Mucosa of rectum (tissue), 2 donors: ENCODE measurements around the gene HPCAL1.
A peak's percentile ranks its signal among the peaks of the same experiment; 100 is the strongest.

Source experiments
- H3K27ac ChIP-seq, 2 donors: one replicate each; pipeline ENCODE4 v1.7.0; 2013; ENCODE audit warnings: inconsistent platforms in 2 of 2, low read depth in 2 of 2, low read length in 2 of 2
- H3K27me3 ChIP-seq, 2 donors: one replicate each; pipeline ENCODE4 v1.7.0; 2013; ENCODE audit warnings: low read length in 2 of 2; ENCODE audit not compliant: control insufficient read depth in 2 of 2, insufficient read depth in 2 of 2
- H3K36me3 ChIP-seq, 2 donors: one replicate each; pipeline ENCODE4 v1.7.0; 2013; ENCODE audit warnings: low read length in 2 of 2; ENCODE audit not compliant: control insufficient read depth in 2 of 2, insufficient read depth in 2 of 2
- H3K4me1 ChIP-seq, 2 donors: one replicate each; pipeline ENCODE4 v1.7.0; 2013; ENCODE audit warnings: low read length in 2 of 2, mild to moderate bottlenecking in 1 of 2; ENCODE audit not compliant: control insufficient read depth in 2 of 2, insufficient read depth in 2 of 2
- H3K4me3 ChIP-seq, 2 donors: one replicate each; pipeline ENCODE4 v1.7.0; 2013; ENCODE audit warnings: low read length in 2 of 2
- H3K9ac ChIP-seq, 2 donors: one replicate each; pipeline ENCODE4 v1.7.0; 2013; ENCODE audit warnings: low read length in 2 of 2, low read depth in 1 of 2, mild to moderate bottlenecking in 1 of 2
- H3K9me3 ChIP-seq, 2 donors: one replicate each; pipeline ENCODE4 v1.7.0; 2013; ENCODE audit warnings: low read length in 2 of 2; ENCODE audit not compliant: control insufficient read depth in 2 of 2
- donor health status: healthy.
- donor health status: Normal muscosa, but diverticular disease.

HPCAL1 gene

GRCh38 chr2:10328670-10329579, 26.2 kb downstream of the HPCAL1 start:
- H3K36me3 ChIP-seq, result no peaks in the 10 kb centered on the region
- H3K27me3 ChIP-seq, result no peaks in the 10 kb centered on the region
- H3K27ac ChIP-seq, result peak overlapping the region; percentile 18 to 68
- H3K4me3 ChIP-seq, result no peak overlapping the region
- no peak overlapping the region for H3K9ac ChIP-seq
- peaks cover 37 to 57% of the 10 kb centered on the region in 2 donors for H3K4me1 ChIP-seq
- no peaks in the 10 kb centered on the region for H3K9me3 ChIP-seq

- no peaks in the 10 kb centered on the region for H3K9me3 ChIP-seq
- peaks cover 37 to 57% of the 10 kb centered on the region in 2 donors for H3K4me1 ChIP-seq
- H3K36me3 ChIP-seq, result no peaks in the 10 kb centered on the region
- H3K27me3 ChIP-seq, result no peaks in the 10 kb centered on the region
- H3K9ac ChIP-seq, result no peak overlapping the region
- peak overlapping the region; percentile 18 to 68 for H3K27ac ChIP-seq
- no peak overlapping the region for H3K4me3 ChIP-seq
Measured at GRCh38 chr2:10329580-10329879, 26.8 kb downstream of the HPCAL1 start.

- Histone ChIP-seq H3K4me3 (peak overlapping the region; percentile 30 to 53), H3K9ac (peak overlapping the region; percentile 47 to 49), H3K27ac (peak overlapping the region; percentile 18 to 68), H3K9me3 (peaks cover 0 to under 1% of the 10 kb centered on the region in 2 donors), H3K4me1 (peaks cover 36 to 57% of the 10 kb centered on the region in 2 donors), H3K27me3 (no peaks in the 10 kb centered on the region), H3K36me3 (no peaks in the 10 kb centered on the region)
Measured at GRCh38 chr2:10329880-10330699, 27.4 kb downstream of the HPCAL1 start.

DNA sequence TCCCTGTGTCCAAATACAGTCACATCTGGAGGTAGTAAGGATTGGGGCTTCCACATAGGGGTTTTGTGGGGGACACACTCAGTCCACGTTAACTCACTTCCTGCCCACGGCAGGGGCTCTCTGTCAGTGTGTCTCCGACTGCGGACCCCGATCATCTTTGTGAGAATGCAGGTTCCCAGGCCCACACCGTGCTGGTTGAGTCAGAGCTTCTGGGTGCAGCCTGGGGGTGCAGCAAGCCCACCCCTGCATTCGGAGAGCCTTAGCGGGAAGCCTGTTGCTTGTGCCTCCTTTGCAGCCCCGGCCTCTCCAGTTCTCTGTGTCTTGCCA, 28.0 kb downstream of the HPCAL1 start:
- Histone ChIP-seq H3K27ac (peak overlapping the region; percentile 13 to 49), H3K36me3 (no peaks in the 10 kb centered on the region), H3K9ac (peak overlapping the region; percentile 47 to 49), H3K9me3 (peaks cover 2 to 3% of the 10 kb centered on the region in 2 donors), H3K27me3 (no peaks in the 10 kb centered on the region), H3K4me3 (peak overlapping the region; percentile 30 to 53), H3K4me1 (peaks cover 30 to 54% of the 10 kb centered on the region in 2 donors)

DNA sequence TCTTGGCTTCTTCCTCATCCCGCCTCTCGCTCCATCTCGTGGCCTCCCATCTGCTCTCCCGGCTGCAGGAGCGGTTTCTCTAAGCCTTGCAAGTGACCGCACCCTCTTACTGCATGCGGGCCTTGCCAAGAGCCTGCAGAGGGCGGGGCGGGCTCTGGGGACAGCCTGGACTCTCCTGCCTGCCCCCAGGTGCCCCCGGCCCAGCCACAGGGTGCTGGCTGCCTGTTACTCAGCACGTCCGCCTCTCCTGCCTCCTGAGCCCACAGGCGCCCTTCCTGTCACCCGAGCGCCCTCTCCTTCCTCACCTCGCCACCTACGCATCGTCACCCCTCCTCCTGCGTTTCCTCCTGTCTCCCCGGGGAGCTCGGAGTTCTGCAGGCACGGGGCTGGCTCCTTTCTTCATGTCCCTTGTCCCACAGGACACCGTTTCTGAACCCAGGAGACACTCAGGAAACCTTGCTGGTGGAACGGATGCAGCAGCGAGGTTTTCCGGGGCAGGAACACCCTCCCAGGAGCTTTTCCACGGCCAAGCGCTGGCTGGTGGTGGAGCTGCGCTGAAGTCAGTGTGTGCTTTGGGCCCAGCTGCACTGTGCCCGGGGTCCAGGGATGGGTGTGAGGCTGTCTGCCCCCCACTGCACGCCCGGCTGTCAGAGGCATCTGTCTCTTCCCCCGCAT, 28.5 kb downstream of the HPCAL1 start:
- no peaks in the 10 kb centered on the region for H3K36me3 ChIP-seq
- peak overlapping the region in 1 of 2 donors; percentile 49 for H3K9ac ChIP-seq
- peak overlapping the region; percentile 31 to 53 for H3K4me3 ChIP-seq
- H3K27me3 ChIP-seq, result no peaks in the 10 kb centered on the region
- peaks cover 2 to 3% of the 10 kb centered on the region in 2 donors for H3K9me3 ChIP-seq
- peak overlapping the region; percentile 43 to 49 for H3K27ac ChIP-seq
- H3K4me1 ChIP-seq, result peaks cover 29 to 49% of the 10 kb centered on the region in 2 donors

DNA sequence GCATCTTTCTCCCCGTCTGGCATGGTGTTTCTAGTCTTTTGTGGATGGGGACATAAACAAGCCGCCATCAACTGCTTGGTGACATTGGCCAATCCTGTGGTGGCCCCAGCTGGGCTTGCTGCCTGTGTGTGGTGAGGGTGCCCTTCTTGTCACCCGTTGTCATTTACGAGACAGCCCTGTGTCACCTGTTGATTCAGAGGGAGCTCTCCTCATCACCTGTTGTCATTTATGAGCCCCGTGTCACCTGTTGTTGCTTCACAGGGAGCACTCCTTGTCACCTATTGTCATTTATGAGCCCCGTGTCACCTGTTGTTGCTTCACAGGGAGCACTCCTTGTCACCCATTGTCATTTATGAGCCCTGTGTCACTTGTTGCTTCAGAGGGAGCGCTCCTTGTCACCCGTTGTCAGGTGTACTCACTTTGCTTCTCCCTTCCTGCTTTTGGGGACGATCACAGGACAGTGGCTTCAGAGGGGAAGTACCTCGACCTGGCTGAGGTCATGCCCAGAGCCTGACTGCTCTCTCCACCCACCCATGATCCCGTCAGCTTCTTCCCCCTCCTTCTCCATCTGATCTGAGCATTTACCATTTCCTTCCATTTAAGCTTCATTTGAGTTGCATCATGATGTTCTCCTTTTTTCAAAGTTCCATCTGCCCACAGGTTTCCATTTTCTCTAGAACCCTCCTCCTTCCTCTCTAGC, 29.1 kb downstream of the HPCAL1 start:
- peak overlapping the region in 1 of 2 donors; percentile 17 for H3K9ac ChIP-seq
- no peaks in the 10 kb centered on the region for H3K36me3 ChIP-seq
- H3K27ac ChIP-seq, result peak overlapping the region; percentile 43 to 49
- H3K9me3 ChIP-seq, result peaks cover 2 to 3% of the 10 kb centered on the region in 2 donors
- H3K27me3 ChIP-seq, result no peaks in the 10 kb centered on the region
- peaks cover 28 to 43% of the 10 kb centered on the region in 2 donors for H3K4me1 ChIP-seq
- H3K4me3 ChIP-seq, result peak overlapping the region; percentile 11 to 53

GRCh38 chr2:10332402-10333246, 29.9 kb downstream of the HPCAL1 start:
- Histone ChIP-seq H3K27me3 (no peaks in the 10 kb centered on the region), H3K4me3 (no peak overlapping the region), H3K36me3 (no peaks in the 10 kb centered on the region), H3K9me3 (peaks cover 2 to 3% of the 10 kb centered on the region in 2 donors), H3K9ac (no peak overlapping the region), H3K27ac (peak overlapping the region; percentile 4 to 49), H3K4me1 (peaks cover 26 to 38% of the 10 kb centered on the region in 2 donors)

DNA sequence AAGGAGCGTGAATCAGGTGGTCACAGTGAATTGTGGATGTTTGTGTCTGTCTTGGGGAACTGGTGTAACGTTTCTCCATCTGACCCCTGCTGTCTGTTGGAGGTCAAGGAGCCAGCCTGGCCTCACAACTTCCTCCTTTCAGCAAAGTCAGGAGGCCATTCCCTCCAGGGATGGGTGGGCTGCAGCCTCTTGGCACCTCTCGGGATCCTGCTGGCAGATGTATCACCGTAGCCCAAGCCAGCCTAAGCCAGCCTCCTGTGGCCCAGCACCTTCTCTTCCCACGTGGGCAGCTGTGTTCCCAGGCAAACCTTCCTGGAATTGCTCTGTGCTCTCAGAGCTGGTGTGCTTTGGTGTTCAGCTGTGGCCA, 30.5 kb downstream of the HPCAL1 start:
- no peak overlapping the region for H3K27ac ChIP-seq
- H3K9ac ChIP-seq, result no peak overlapping the region
- H3K9me3 ChIP-seq, result peaks cover 2 to 3% of the 10 kb centered on the region in 2 donors
- no peaks in the 10 kb centered on the region for H3K36me3 ChIP-seq
- H3K4me1 ChIP-seq, result peaks cover 26 to 32% of the 10 kb centered on the region in 2 donors
- H3K27me3 ChIP-seq, result no peaks in the 10 kb centered on the region
- no peak overlapping the region for H3K4me3 ChIP-seq

GRCh38 chr2:10333966-10334365, 31.3 kb downstream of the HPCAL1 start:
- Histone ChIP-seq H3K4me3 (no peak overlapping the region), H3K4me1 (peaks cover 25 to 30% of the 10 kb centered on the region in 2 donors), H3K9ac (no peak overlapping the region), H3K9me3 (peaks cover 2 to 3% of the 10 kb centered on the region in 2 donors), H3K27me3 (no peaks in the 10 kb centered on the region), H3K27ac (no peak overlapping the region), H3K36me3 (no peaks in the 10 kb centered on the region)
